ENCODE data around the gene PKN3.

- TF ChIP-seq, protein P1, sequence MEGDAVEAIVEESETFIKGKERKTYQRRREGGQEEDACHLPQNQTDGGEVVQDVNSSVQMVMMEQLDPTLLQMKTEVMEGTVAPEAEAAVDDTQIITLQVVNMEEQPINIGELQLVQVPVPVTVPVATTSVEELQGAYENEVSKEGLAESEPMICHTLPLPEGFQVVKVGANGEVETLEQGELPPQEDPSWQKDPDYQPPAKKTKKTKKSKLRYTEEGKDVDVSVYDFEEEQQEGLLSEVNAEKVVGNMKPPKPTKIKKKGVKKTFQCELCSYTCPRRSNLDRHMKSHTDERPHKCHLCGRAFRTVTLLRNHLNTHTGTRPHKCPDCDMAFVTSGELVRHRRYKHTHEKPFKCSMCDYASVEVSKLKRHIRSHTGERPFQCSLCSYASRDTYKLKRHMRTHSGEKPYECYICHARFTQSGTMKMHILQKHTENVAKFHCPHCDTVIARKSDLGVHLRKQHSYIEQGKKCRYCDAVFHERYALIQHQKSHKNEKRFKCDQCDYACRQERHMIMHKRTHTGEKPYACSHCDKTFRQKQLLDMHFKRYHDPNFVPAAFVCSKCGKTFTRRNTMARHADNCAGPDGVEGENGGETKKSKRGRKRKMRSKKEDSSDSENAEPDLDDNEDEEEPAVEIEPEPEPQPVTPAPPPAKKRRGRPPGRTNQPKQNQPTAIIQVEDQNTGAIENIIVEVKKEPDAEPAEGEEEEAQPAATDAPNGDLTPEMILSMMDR (IDR thresholded peaks at IDR 0.05; ENCODE audit: insufficient read depth, low read depth, low read length), result no peak
- TF ChIP-seq EZH2 (IDR thresholded peaks at IDR 0.05; ENCODE audit: insufficient read depth, low read length), result no peak
These were observed 5.2 kb upstream of the PKN3 start for GRCh38 chr9:128696923-128697707.
